ENCODE measurements around the gene ITGB1BP1.

ITGB1BP1 gene

GRCh38 chr2:9418746-9419145 lies 4.6 kb downstream of the ITGB1BP1 start:
- POLR2A ChIA-PET, result no interaction called here

DNA sequence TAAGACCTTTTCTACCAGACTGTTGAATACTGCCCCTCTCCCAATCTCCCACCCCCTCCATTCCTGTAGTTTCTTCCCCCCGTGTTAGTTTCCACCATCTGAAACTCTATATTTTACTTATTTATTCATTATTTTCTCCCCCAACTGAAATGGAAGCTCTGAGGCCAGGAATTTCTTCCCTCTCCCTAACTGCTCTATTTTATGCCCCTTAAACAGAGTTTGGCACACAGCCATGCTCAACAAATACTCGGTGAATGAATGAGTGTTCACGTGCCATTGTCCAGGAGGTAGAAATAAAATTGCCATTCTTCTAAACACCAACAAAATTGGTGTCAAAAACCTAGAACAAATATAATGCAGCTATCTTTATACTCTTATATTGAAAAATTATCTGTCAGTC lies 5.6 kb downstream of the ITGB1BP1 start:
- no peak for DNase-seq (ENCODE audit: extremely low spot score)
- POLR2A ChIA-PET, result no interaction called here
- CTCF ChIA-PET, result no interaction called here
- TF ChIP-seq PKNOX1 (IDR thresholded peaks at IDR 0.05) (no peak), LEF1 (IDR thresholded peaks at IDR 0.05; ENCODE audit: borderline replicate concordance) (no peak), TARDBP (IDR thresholded peaks at IDR 0.05) (no peak), SP1 (IDR thresholded peaks at IDR 0.05) (no peak), FOXM1 (IDR thresholded peaks at IDR 0.05; ENCODE audit: borderline replicate concordance) (no peak), ARNT (IDR thresholded peaks at IDR 0.05) (no peak), HDGF (IDR thresholded peaks at IDR 0.05; ENCODE audit: borderline replicate concordance) (no peak), FOXK2 (IDR thresholded peaks at IDR 0.05) (no peak), FOXA1 (IDR thresholded peaks at IDR 0.05) (no peak), CTBP1 (IDR thresholded peaks at IDR 0.05; ENCODE audit: borderline replicate concordance) (no peak), SUZ12 (IDR thresholded peaks at IDR 0.05) (no peak), BHLHE40 (IDR thresholded peaks at IDR 0.05; ENCODE audit: borderline replicate concordance) (no peak), ZNF384 (IDR thresholded peaks at IDR 0.05) (no peak), NFRKB (IDR thresholded peaks at IDR 0.05) (no peak), ELF4 (IDR thresholded peaks at IDR 0.05) (no peak), L3MBTL2 (conservative IDR thresholded peaks at IDR 0.05) (no peak)

More at GRCh38 chr2:9418746-9419145, 4.6 kb downstream of the ITGB1BP1 start:
- TF ChIP-seq ELF4 (IDR thresholded peaks at IDR 0.05) (no peak), FOXM1 (IDR thresholded peaks at IDR 0.05; ENCODE audit: borderline replicate concordance) (no peak), PKNOX1 (IDR thresholded peaks at IDR 0.05) (no peak), FOXA1 (IDR thresholded peaks at IDR 0.05) (no peak), NFRKB (IDR thresholded peaks at IDR 0.05) (no peak), SUZ12 (IDR thresholded peaks at IDR 0.05) (no peak), BHLHE40 (IDR thresholded peaks at IDR 0.05; ENCODE audit: borderline replicate concordance) (no peak), CTBP1 (IDR thresholded peaks at IDR 0.05; ENCODE audit: borderline replicate concordance) (no peak), L3MBTL2 (conservative IDR thresholded peaks at IDR 0.05) (no peak)
- DNase-seq (ENCODE audit: extremely low spot score), result no peak
- CTCF ChIA-PET, result interaction anchor here (0.7 kb wide), 1 partner anchor 73 kb away, joined by 5 read pairs; no protein-coding TSS in a partner anchor

- ChIA-PET POLR2A (no interaction called here), CTCF (no interaction called here)
- no peak for TF ChIP-seq SUZ12 (IDR thresholded peaks at IDR 0.05)
- TF ChIP-seq BHLHE40 (IDR thresholded peaks at IDR 0.05; ENCODE audit: borderline replicate concordance), result no peak
- no peak for TF ChIP-seq FOXM1 (IDR thresholded peaks at IDR 0.05; ENCODE audit: borderline replicate concordance)
- TF ChIP-seq L3MBTL2 (conservative IDR thresholded peaks at IDR 0.05), result no peak
- no peak for TF ChIP-seq ZNF384 (IDR thresholded peaks at IDR 0.05)
- TF ChIP-seq FOXK2 (IDR thresholded peaks at IDR 0.05), result no peak
- no peak for TF ChIP-seq FOXA1 (IDR thresholded peaks at IDR 0.05)
- TF ChIP-seq HDGF (IDR thresholded peaks at IDR 0.05; ENCODE audit: borderline replicate concordance), result no peak
- no peak for TF ChIP-seq LEF1 (IDR thresholded peaks at IDR 0.05; ENCODE audit: borderline replicate concordance)
- TF ChIP-seq PKNOX1 (IDR thresholded peaks at IDR 0.05), result no peak
- no peak for TF ChIP-seq SP1 (IDR thresholded peaks at IDR 0.05)
- TF ChIP-seq TARDBP (IDR thresholded peaks at IDR 0.05), result no peak
- TF ChIP-seq ELF4 (IDR thresholded peaks at IDR 0.05), result no peak
- TF ChIP-seq NFRKB (IDR thresholded peaks at IDR 0.05), result no peak
- TF ChIP-seq ARNT (IDR thresholded peaks at IDR 0.05), result no peak
- no peak for TF ChIP-seq CTBP1 (IDR thresholded peaks at IDR 0.05; ENCODE audit: borderline replicate concordance)
- no peak for DNase-seq (ENCODE audit: extremely low spot score)
Measured at GRCh38 chr2:9416962-9417316, 6.4 kb downstream of the ITGB1BP1 start.

DNA sequence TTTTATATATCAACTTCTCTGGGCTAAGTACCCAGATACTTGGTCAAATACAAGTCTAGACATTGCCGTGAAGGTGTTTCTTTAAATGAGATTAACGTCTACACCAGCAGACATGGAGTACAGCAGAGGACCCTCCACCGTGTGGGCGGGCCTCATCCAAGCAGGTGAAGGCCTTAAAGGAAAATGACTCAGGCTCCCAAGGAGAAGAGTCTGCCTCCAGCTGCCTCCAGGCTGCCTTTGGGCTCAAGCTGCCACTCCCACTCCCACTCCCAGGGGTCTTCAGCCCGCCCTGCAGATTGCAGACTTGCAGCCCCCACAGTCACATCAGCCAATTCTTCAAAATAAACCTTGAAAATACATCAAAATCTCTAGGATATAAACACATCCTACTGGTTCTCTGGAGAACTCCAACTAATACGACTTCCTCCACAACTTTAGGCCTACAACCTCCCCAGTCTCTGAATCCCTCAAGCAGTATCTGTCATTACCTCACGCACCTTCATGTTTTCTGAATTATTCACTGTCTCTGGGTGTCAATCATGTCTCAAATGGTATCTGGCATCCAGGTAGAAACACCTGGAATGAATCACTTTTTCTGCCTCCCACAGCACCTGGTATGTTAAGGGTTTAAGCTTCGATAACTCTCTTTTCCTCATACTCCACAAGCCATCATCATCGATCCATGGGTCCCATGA lies 6.9 kb downstream of the ITGB1BP1 start:
- no peak for TF ChIP-seq NFRKB (IDR thresholded peaks at IDR 0.05)
- TF ChIP-seq LEF1 (IDR thresholded peaks at IDR 0.05; ENCODE audit: borderline replicate concordance), result no peak
- TF ChIP-seq FOXM1 (IDR thresholded peaks at IDR 0.05; ENCODE audit: borderline replicate concordance), result no peak
- no peak for TF ChIP-seq TARDBP (IDR thresholded peaks at IDR 0.05)
- TF ChIP-seq FOXA1 (IDR thresholded peaks at IDR 0.05), result no peak
- TF ChIP-seq SUZ12 (IDR thresholded peaks at IDR 0.05), result no peak
- TF ChIP-seq FOXK2 (IDR thresholded peaks at IDR 0.05), result no peak
- DNase-seq (ENCODE audit: extremely low spot score), result no peak
- ChIA-PET CTCF (no interaction called here), POLR2A (no interaction called here)

GRCh38 chr2:9415516-9416169 lies 7.7 kb downstream of the ITGB1BP1 start:
- CTCF ChIA-PET, result no interaction called here
- DNase-seq (ENCODE audit: extremely low spot score), result no peak
- no peak for TF ChIP-seq FOXM1 (IDR thresholded peaks at IDR 0.05; ENCODE audit: borderline replicate concordance)
- no peak for TF ChIP-seq HDGF (IDR thresholded peaks at IDR 0.05; ENCODE audit: borderline replicate concordance)
- TF ChIP-seq NFRKB (IDR thresholded peaks at IDR 0.05), result no peak
- TF ChIP-seq ELF4 (IDR thresholded peaks at IDR 0.05), result no peak
- no peak for TF ChIP-seq L3MBTL2 (conservative IDR thresholded peaks at IDR 0.05)
- TF ChIP-seq BHLHE40 (IDR thresholded peaks at IDR 0.05; ENCODE audit: borderline replicate concordance), result no peak
- TF ChIP-seq CTBP1 (IDR thresholded peaks at IDR 0.05; ENCODE audit: borderline replicate concordance), result no peak
- TF ChIP-seq FOXK2 (IDR thresholded peaks at IDR 0.05), result no peak
- no peak for TF ChIP-seq PKNOX1 (IDR thresholded peaks at IDR 0.05)
- TF ChIP-seq TARDBP (IDR thresholded peaks at IDR 0.05), result no peak
- no peak for TF ChIP-seq ZNF384 (IDR thresholded peaks at IDR 0.05)
- TF ChIP-seq SP1 (IDR thresholded peaks at IDR 0.05), result no peak
- TF ChIP-seq ARNT (IDR thresholded peaks at IDR 0.05), result no peak
- TF ChIP-seq SUZ12 (IDR thresholded peaks at IDR 0.05), result no peak
- POLR2A ChIA-PET, result no interaction called here

Data from HEK293T (cell line).